Neutrophil (primary cell): Measurements from ENCODE around the gene PRAMEF10.
"Not testable (repeated sequence)": the region's sequence is repeated elsewhere in the genome, so short reads cannot be mapped to it uniquely, and the experiment has no call there.

ENCODE experiments used
- H3K27ac ChIP-seq: fragments of 200-600 bp; sonication (generic); 2 replicates; pipeline ENCODE4 v1.5.1; 2016; ENCODE audit warnings: mild to moderate bottlenecking, moderate library complexity
- H3K27me3 ChIP-seq: fragments of 200-600 bp; sonication (generic); 2 replicates; pipeline ENCODE4 v1.6.0; 2016; ENCODE audit warnings: mild to moderate bottlenecking
- H3K36me3 ChIP-seq: fragments of 200-600 bp; sonication (generic); 2 replicates; pipeline ENCODE4 v1.5.1; 2017
- H3K4me1 ChIP-seq, 2 experiments: fragments of 200-600 bp in 1 of 2; sonication (generic) in 1 of 2; 1 replicate in 1 of 2; 2 replicates in 1 of 2; pipeline versions ENCODE4 v1.5.1 to v1.6.1; 2013 to 2016; ENCODE audit warnings: low read depth in 1 of 2, low read length in 1 of 2, mild to moderate bottlenecking in 1 of 2, moderate library complexity in 1 of 2; ENCODE audit not compliant: control insufficient read depth in 1 of 2, insufficient read depth in 1 of 2
- H3K4me3 ChIP-seq, 2 experiments: fragments of 200-600 bp in 1 of 2; sonication (generic) in 1 of 2; 1 replicate in 1 of 2; 2 replicates in 1 of 2; pipeline ENCODE4 v1.5.1; 2013 to 2016; ENCODE audit warnings: low read depth in 1 of 2, low read length in 1 of 2, mild to moderate bottlenecking in 1 of 2, moderate library complexity in 1 of 2
- H3K9me3 ChIP-seq: fragments of 200-600 bp; sonication (generic); 2 replicates; pipeline ENCODE4 v1.5.1; 2016

PRAMEF10 gene, protein sequence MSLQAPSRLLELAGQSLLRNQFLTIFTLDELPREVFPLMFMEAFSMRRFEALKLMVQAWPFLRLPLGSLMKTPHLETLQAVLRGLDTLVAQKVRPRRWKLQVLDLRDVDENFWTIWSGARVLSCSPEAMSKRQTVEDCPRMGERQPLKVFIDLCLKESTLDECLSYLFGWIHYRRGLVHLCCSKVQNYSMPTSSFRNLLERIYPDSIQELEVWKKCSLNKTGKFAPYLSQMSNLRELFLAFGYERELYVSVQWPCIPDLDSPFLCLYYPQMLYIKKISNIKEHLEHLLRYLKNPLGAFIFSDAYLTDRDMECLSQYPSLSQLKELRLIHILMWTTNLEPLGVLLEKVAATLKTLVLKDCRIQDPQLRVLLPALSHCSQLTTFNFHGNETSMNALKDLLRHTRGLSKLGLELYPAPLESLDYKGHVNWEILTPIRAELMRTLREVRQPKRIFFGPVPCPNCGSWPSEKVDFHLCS

DNA sequence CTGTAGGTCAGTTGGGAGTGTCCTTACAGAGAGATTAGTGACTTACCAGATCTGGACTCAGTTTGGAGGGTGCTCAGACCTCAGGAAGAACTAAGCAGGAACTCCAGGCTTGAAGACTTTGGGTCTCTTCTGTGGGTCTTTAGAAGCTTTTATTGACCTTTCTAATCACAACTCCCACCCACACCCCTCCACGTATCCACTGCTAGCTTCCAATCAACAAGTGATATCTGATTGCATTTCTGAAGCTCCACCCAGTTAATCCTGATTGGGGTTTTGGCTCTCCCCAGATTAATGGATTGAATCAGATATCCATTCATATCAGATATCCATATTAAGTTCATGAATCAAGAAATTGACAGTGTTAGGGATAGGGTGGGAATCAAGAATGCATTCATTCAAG is at the start of gene PRAMEF10:
Gene PRAMEF10, minus strand, starts transcription at position 101 of the 400 bp plus-strand sequence. CDS start 2,423 bp downstream, outside the sequence.
- not testable (repeated sequence) for H3K27ac ChIP-seq, H3K27me3 ChIP-seq, H3K4me3 ChIP-seq, H3K36me3 ChIP-seq, H3K9me3 ChIP-seq, H3K4me1 ChIP-seq

DNA sequence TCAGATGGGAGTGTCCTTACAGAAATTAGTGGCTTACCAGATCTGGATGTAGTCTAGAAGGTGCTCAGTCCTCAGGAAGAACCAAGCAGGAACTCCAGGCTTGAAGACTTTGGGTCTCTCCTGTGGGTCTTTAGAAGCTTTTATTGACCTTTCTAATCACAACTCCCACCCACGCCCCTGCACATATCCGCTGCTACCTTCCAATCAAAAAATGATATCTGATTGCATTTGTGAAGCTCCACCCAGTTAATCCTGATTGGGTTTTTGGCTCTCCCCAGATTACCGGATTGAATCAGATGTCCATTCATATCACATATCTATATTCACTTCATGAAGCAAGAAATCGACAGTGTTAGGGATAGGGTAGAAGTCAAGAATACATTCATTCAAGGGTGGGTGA is 49.4 kb upstream of the PRAMEF10 start, which contains the start of gene PRAMEF6:
Gene PRAMEF6, minus strand, starts transcription at position 101 of the 400 bp plus-strand sequence. CDS start 5,062 bp downstream, outside the sequence.
- not testable (repeated sequence) for H3K4me1 ChIP-seq

DNA sequence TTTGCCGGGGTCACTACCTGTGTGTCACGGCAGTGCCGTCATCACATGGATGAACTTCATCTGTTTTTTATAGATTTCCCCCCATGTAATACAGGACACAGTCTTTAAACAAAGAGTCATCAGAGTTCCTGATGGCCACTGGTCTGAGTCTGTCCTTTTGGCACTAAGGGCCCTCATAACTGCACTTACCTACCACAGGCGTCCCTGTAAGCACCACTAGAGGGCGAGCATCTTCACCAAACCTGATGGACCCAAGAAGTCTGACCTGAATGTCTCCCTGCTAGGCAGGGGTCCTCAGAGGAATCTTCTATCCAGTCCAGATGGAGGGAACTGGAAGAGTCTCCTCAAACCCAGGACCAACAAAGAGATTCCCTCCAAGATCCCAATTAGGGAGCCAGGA is 26.3 kb upstream of the PRAMEF10 start:
- not testable (repeated sequence) for H3K27me3 ChIP-seq, H3K36me3 ChIP-seq, H3K4me3 ChIP-seq, H3K27ac ChIP-seq, H3K4me1 ChIP-seq, H3K9me3 ChIP-seq

More for the DNA sequence above, 49.4 kb upstream of the PRAMEF10 start, which contains the start of gene PRAMEF6:
- not testable (repeated sequence) for H3K27me3 ChIP-seq, H3K9me3 ChIP-seq, H3K4me3 ChIP-seq, H3K36me3 ChIP-seq, H3K27ac ChIP-seq

DNA sequence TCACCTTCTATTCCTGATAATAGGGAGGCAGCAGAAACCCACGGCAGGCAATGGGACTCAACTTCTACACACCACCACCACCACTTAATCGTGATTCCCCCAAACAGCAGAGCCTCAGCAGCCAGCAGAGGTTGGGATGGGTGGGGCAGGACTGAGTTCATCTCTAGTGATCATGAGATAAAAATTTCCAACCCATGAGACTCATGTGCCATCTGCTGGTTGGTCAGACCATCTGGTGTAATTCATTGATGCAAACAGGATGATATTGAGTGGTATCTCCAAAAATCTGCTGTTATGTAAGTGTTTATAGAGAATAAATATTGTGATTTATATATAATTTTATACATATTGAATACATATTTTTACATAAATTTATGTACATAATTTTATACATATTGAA is 23.7 kb upstream of the PRAMEF10 start:
- H3K4me1 ChIP-seq, H3K4me3 ChIP-seq, H3K9me3 ChIP-seq, H3K27me3 ChIP-seq, H3K27ac ChIP-seq, H3K36me3 ChIP-seq: not testable (repeated sequence)

DNA sequence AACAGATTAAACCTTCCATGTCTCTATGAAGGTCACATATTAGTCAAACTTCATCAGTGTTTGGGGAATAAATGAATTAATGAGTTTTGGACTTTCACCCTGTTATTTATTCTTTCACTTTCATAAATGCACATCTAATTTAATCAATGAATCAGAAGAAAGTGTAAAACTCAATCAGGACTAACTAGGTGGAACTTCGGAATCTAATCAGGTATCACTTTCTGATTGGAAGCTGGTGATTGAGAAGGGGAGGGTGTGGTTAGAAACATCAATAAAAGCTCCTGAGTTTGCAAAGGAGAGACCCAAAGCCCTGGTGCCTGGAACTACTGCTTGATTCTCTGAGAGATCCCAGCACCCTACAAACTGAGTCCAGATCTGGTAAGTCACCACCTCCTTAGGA is 18.2 kb upstream of the PRAMEF10 start, which contains the start of gene PRAMEF7:
Gene PRAMEF7, plus strand, starts transcription at position 301 of the 400 bp plus-strand sequence. CDS start 1,083 bp downstream, outside the sequence.
- H3K4me1 ChIP-seq, H3K27me3 ChIP-seq, H3K36me3 ChIP-seq, H3K9me3 ChIP-seq, H3K4me3 ChIP-seq, H3K27ac ChIP-seq: not testable (repeated sequence)

DNA sequence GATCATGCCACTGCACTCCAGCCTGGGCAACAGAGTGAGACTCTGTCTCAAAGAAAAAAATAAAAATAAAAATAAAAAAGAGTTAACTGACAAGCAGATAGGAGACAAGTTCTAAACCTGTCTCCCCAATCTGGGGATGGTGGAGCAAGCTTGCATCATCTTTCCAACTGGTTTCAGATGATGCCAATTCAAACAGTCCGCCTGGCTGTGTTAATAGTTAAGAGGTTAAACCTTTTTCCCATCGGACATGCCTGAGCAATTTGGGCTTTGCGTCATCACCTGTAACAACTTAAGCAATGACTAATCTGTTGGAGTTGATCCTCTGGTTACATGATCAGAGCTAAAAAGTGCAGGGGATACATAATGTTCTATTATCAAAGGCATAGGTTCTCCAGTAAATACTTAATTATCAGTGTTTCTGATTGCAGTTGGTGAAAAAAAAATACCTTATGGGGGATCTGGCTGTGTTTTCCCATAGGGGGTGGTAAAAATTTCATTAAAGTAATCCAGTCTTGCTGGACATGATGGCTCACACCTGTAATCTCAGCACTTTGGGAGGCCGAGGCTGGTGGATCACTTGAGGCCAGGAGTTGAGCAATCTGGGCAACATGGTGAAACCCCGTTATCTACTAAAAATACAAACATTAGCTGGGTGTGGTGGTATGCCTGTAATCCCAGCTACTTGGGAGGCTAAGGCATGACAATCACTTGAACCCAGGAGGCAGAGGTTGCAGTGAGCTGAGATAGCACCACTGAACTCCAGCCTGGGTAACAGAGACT is 5.9 kb upstream of the PRAMEF10 start:
- H3K27me3 ChIP-seq: not testable (repeated sequence)

DNA sequence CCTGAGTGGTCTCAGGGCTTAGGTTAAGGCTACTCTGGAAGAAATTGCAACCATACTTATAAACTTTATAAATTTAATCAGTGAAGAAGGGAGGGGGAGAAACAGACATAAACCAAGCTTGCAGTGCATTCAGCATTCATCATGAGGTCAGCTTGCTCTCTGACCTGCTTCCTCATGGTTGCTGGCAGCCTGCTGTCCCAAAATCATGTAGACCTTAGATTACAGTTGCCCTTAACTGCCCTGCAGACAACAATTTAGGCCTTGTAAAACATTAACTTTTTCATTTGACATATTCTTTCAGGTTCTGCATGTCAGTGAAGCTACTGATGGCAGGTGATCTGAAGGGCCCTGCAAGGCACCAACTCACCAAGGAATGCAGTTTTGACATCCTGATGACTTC is 1.1 kb upstream of the PRAMEF10 start:
- not testable (repeated sequence) for H3K9me3 ChIP-seq, H3K27ac ChIP-seq, H3K4me3 ChIP-seq, H3K4me1 ChIP-seq, H3K36me3 ChIP-seq, H3K27me3 ChIP-seq

More for the DNA sequence above, 5.9 kb upstream of the PRAMEF10 start:
- not testable (repeated sequence) for H3K4me1 ChIP-seq, H3K27ac ChIP-seq, H3K36me3 ChIP-seq, H3K4me3 ChIP-seq, H3K9me3 ChIP-seq

DNA sequence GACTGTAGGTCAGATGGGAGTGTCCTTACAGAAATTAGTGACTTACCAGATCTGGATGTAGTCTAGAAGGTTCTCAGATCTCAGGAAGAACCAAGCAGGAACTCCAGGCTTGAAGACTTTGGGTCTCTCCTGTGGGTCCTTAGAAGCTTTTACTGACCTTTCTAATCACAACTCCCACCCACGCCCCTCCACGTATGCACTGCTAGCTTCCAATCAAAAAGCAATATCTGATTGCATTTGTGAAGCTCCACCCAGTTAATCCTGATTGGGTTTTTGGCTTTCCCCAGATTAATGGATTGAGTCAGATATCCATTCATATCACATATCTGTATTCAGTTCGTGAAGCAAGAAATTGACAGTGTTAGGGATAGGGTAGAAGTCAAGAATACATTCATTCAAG is 12.0 kb downstream of the PRAMEF10 start, which contains the start of gene PRAMEF4:
Gene PRAMEF4, minus strand, starts transcription at position 101 of the 400 bp plus-strand sequence. CDS start 2,807 bp downstream, outside the sequence.
- H3K27me3 ChIP-seq, H3K27ac ChIP-seq, H3K9me3 ChIP-seq, H3K4me3 ChIP-seq, H3K4me1 ChIP-seq, H3K36me3 ChIP-seq: not testable (repeated sequence)

DNA sequence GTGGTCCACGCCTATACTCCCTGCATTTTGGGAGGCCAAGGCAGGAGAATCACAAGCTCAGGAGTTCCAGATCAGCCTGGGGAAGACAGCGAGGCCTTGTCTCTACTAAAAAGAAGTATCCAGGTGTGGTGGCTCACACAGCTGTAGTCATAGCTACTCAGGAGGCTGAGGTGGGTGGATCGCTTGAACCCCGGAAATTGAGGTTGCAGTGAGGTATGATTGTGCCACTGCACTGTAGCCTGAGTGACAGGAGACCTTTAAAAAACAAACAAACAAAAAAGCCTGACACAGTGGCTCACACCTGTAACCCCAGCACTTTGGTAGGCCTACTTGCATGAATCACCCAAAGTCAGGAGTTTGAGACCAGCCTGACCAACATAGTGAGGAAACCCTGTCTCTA is 19.6 kb downstream of the PRAMEF10 start:
- not testable (repeated sequence) for H3K4me1 ChIP-seq, H3K27ac ChIP-seq, H3K9me3 ChIP-seq, H3K36me3 ChIP-seq, H3K27me3 ChIP-seq, H3K4me3 ChIP-seq

DNA sequence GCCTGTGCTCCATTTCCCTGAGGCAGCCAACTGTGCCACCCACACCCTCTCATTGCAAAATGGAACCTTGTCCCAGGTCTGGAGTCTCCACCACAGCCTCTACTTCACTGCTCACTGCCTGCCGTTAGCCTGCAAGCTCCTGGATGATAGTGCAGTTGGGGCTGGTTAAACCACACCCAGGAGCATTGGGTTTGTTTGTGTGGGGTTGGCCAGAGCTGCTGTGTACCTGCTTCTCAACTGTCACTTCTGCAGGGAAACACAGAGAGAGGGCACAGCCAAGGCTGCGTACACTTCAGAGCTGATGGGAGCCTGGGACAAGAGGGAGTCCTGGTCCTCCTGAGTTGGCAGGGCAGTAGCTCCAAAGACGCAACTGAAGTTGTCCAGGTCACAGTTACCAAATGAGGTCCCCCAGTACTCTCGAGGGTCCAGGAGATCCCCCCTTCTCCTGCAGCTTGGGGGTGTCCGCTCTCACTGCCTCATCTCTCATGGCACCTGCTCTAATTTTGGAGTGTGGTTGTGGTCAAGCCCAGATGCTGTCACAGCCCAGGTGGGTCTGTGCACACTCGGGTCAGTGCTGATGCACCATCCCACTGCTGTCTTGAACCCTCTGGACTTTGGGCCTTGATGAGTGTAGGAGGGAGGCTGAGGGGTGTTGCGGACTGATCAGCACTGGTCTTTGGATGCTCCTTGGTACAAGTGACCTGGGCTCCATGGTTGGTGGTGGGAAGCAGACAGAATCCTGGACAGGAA is 34.8 kb downstream of the PRAMEF10 start:
- H3K9me3 ChIP-seq, H3K27me3 ChIP-seq, H3K36me3 ChIP-seq, H3K4me3 ChIP-seq, H3K27ac ChIP-seq, H3K4me1 ChIP-seq: not testable (repeated sequence)

DNA sequence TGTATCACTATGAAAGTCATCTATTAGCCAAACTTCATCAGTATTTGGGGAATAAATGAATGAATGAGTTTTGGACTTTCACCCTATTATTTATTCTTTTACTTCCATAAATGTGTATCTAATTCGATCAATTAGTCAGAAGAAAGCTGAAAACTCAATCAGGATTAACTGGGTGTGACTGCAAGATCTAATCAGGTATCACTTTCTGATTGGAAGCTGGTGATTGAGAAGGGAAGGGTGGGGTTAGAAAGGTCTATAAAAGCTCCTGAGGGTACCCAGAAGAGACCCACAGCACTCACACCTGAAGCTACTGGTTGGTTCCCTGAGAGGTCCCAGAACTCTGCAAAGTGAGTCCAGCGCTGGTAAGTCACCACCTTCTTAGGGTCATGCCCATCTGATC is 41.3 kb downstream of the PRAMEF10 start, which contains the start of gene PRAMEF2:
Gene PRAMEF2, plus strand, starts transcription at position 301 of the 400 bp plus-strand sequence. CDS start 1,924 bp downstream, outside the sequence.
- not testable (repeated sequence) for H3K9me3 ChIP-seq, H3K4me1 ChIP-seq, H3K36me3 ChIP-seq, H3K27ac ChIP-seq, H3K27me3 ChIP-seq, H3K4me3 ChIP-seq
